A549 (cell line): ENCODE data around the gene ZMYND8.

ENCODE experiments used
- BHLHE40 ChIP-seq: IDR thresholded peaks from 2 replicates; pipeline ENCODE4 v1.6.1; 2012; ENCODE audit warnings: low read depth, low read length, inconsistent platforms
- CEBPB ChIP-seq, 2 experiments: fragments of >200 bp in 1 of 2; sonication (Bioruptor Twin) in 1 of 2; formaldehyde crosslinking in 1 of 2; IDR thresholded peaks; 2 replicates each; pipeline ENCODE4 v1.6.1; 2012 to 2016
- CTCF ChIP-seq: fragments of >200 bp; sonication (Bioruptor Twin); formaldehyde crosslinking; IDR thresholded peaks from 3 replicates; pipeline ENCODE4 v1.5.1; 2016
- HMGXB4 ChIP-seq: fragments of 250-450 bp; sonication (Bioruptor Pico); IDR thresholded peaks from 2 replicates; pipeline ENCODE4 v1.5.0; 2021; ENCODE audit warnings: mild to moderate bottlenecking, moderate library complexity, borderline replicate concordance
- MYC ChIP-seq: IDR thresholded peaks from 2 replicates; pipeline ENCODE4 v1.6.1; 2012; ENCODE audit warnings: mild to moderate bottlenecking, inconsistent platforms, low read length, improper control_type of control experiment, borderline replicate concordance
- NR3C1 ChIP-seq: fragments of >200 bp; sonication (Bioruptor Twin); formaldehyde crosslinking; IDR thresholded peaks from 3 replicates; pipeline ENCODE4 v1.6.1; 2017
- PBX3 ChIP-seq: IDR thresholded peaks from 2 replicates; pipeline ENCODE4 v1.6.1; 2012
- RAD21 ChIP-seq, 2 experiments: fragments of >200 bp in 1 of 2; sonication (Bioruptor Twin) in 1 of 2; formaldehyde crosslinking in 1 of 2; IDR thresholded peaks in 1 of 2; conservative IDR thresholded peaks in 1 of 2; 2 replicates in 1 of 2; 3 replicates in 1 of 2; pipeline ENCODE4 v1.6.1; 2012 to 2018; ENCODE audit warnings: inconsistent platforms in 1 of 2
- USF2 ChIP-seq: fragments of 450-650 bp; IDR thresholded peaks from 2 replicates; pipeline ENCODE4 v1.6.1; 2014; ENCODE audit warnings: antibody characterized with exemption
- ZSCAN20 ChIP-seq: fragments of 250-450 bp; sonication (Bioruptor Pico); IDR thresholded peaks from 2 replicates; pipeline ENCODE4 v1.8.0; 2022; ENCODE audit warnings: mild to moderate bottlenecking, moderate library complexity

- TF ChIP-seq NR3C1 (no peak), USF2 (no peak), BHLHE40 (no peak), PBX3 (no peak), MYC (no peak), ZSCAN20 (no peak), CTCF (no peak), CEBPB (IDR thresholded peaks at IDR 0.05) (no peak), RAD21 (conservative IDR thresholded peaks at IDR 0.05 in 1 of 2, IDR thresholded peaks at IDR 0.05 in 1 of 2) (no peak), HMGXB4 (CRISPR knock-in tag) (no peak)
Measured at GRCh38 chr20:47300071-47300470, 56.4 kb downstream of the ZMYND8 start.
